Measurements from ENCODE around the gene E2F1. TPM values are rescaled to one million over a fixed set of nuclear protein-coding genes. Genes with fewer than 3 reads are reported as not detected.

Gene E2F1
- total and polyA plus RNA-seq, 2 experiments from 2014 or later, result 21.2 to 61.4 TPM

- Histone ChIP-seq H3K4me3 (no peak overlapping the region), H3K27me3 (no peaks in the 10 kb centered on the region), H3K4me1 (ENCODE audit: low read depth) (peaks cover 25% of the 10 kb centered on the region), H3K27ac (no peak overlapping the region), H3K9me3 (ENCODE audit: low read depth) (no peaks in the 10 kb centered on the region), H3K36me3 (peaks cover 13% of the 10 kb centered on the region)
- TF ChIP-seq CTCF (IDR thresholded peaks at IDR 0.05; ENCODE audit: low read depth, low read length), result no peak
- DNase-seq (ENCODE audit: low read depth in 1 of 2, low spot score in 1 of 2), result no peak
These were observed 16.1 kb downstream of the E2F1 start for GRCh38 chr20:33669873-33670640.

GRCh38 chr20:33669224-33669623, 17.0 kb downstream of the E2F1 start:
- no peak overlapping the region for H3K27ac ChIP-seq
- TF ChIP-seq CTCF (IDR thresholded peaks at IDR 0.05; ENCODE audit: low read depth, low read length), result no peak
- no peaks in the 10 kb centered on the region for H3K9me3 ChIP-seq (ENCODE audit: low read depth)
- H3K4me3 ChIP-seq, result no peak overlapping the region
- H3K27me3 ChIP-seq, result no peaks in the 10 kb centered on the region
- DNase-seq (ENCODE audit: low read depth in 1 of 2, low spot score in 1 of 2), result no peak
- peaks cover 13% of the 10 kb centered on the region for H3K36me3 ChIP-seq
- H3K4me1 ChIP-seq (ENCODE audit: low read depth), result peaks cover 19% of the 10 kb centered on the region

- peaks cover 19% of the 10 kb centered on the region for H3K4me1 ChIP-seq (ENCODE audit: low read depth)
- H3K27me3 ChIP-seq, result no peaks in the 10 kb centered on the region
- H3K4me3 ChIP-seq, result no peak overlapping the region
- no peak overlapping the region for H3K27ac ChIP-seq
- no peak for TF ChIP-seq CTCF (IDR thresholded peaks at IDR 0.05; ENCODE audit: low read depth, low read length)
- H3K9me3 ChIP-seq (ENCODE audit: low read depth), result no peaks in the 10 kb centered on the region
- no peak for DNase-seq (ENCODE audit: low read depth in 1 of 2, low spot score in 1 of 2)
- H3K36me3 ChIP-seq, result peaks cover 13% of the 10 kb centered on the region
These were observed 17.6 kb downstream of the E2F1 start for GRCh38 chr20:33668466-33669155.

GRCh38 chr20:33667676-33668465, 18.3 kb downstream of the E2F1 start:
- DNase-seq (ENCODE audit: low read depth in 1 of 2, low spot score in 1 of 2), result peak; percentile 78 to 86
- Histone ChIP-seq H3K27ac (no peak overlapping the region), H3K4me1 (ENCODE audit: low read depth) (peaks cover 13% of the 10 kb centered on the region), H3K9me3 (ENCODE audit: low read depth) (no peaks in the 10 kb centered on the region), H3K27me3 (no peaks in the 10 kb centered on the region), H3K36me3 (peaks cover 13% of the 10 kb centered on the region), H3K4me3 (no peak overlapping the region)
- peak; percentile 92 for TF ChIP-seq CTCF (IDR thresholded peaks at IDR 0.05; ENCODE audit: low read depth, low read length)

GRCh38 chr20:33667245-33667675, 18.9 kb downstream of the E2F1 start:
- H3K27me3 ChIP-seq, result no peaks in the 10 kb centered on the region
- no peak overlapping the region for H3K27ac ChIP-seq
- peaks cover 11% of the 10 kb centered on the region for H3K4me1 ChIP-seq (ENCODE audit: low read depth)
- no peaks in the 10 kb centered on the region for H3K9me3 ChIP-seq (ENCODE audit: low read depth)
- DNase-seq (ENCODE audit: low read depth in 1 of 2, low spot score in 1 of 2), result no peak
- H3K4me3 ChIP-seq, result no peak overlapping the region
- no peak for TF ChIP-seq CTCF (IDR thresholded peaks at IDR 0.05; ENCODE audit: low read depth, low read length)
- peaks cover 13% of the 10 kb centered on the region for H3K36me3 ChIP-seq
